Cardiac ventricle fibroblast (primary cell): ENCODE results near the gene S100A14. TPM values are rescaled to one million over a fixed set of nuclear protein-coding genes. Genes with fewer than 3 reads are reported as not detected.

Experiments used
- total RNA-seq: library from RNA; depleted of rRNA; stranded (reverse); fragments of >200 nt; gene quantifications from 2 replicates; pipeline ENCODE4 v1.2.3, GENCODE V29; 2015

The S100A14 gene
- not detected in 2 replicates for total RNA-seq

GRCh38 chr1:153616144-153616916, at the start of gene S100A14:
TSS of gene S100A14 (minus strand) at chr1:153616325. CDS start at chr1:153615858, 467 bp downstream.

GRCh38 chr1:153658400-153659174, 42.5 kb upstream of the S100A14 start, which contains the start of gene SNAPIN:
TSS of gene SNAPIN (plus strand) at chr1:153658703. CDS start at chr1:153658744, 41 bp downstream.

DNA sequence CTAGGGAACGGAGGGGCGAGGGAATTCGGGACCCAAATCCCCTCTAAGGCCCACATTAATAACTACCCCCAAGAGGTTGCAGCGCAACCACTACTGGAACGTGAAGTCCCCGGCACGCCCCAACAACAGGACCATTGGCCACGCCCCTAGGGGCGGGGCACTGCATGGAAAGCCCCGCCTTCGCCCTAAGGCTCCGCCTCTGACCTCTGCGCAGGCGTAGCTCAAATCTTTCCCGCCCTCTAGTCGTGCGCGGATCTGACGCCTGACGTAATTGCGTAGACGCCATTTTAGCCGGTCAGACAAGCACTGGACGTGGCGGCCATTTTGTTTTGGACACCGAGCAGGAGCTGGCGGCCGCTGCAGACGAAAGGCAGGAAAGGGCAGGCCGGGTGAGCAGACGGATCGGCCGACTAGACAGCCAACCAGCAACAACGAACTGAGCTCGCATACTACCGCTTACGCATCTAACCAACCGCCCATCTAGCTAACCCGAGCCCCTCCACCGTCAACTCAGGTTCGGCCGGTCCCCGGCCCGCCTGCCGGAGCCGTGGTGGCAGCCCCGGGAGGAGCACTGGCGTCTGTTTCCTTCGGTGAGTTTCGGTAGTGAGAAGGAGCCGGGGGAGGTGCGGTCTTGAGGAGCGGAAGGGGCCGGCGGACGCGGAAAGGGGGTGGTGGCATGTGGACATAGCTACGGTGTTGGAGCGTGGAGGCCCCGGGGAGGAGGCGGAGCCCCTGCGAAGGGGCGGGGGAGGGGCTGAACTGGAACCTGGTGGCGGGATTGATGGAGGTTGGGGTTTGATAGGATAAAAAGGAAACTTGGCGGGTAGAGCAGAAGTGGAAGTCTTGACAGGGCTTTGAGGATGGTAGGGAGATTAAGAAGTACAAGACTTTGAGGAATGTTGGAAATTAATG, 17.9 kb upstream of the S100A14 start, which contains the start of gene CHTOP:
Gene CHTOP, plus strand, starts transcription at position 313 of the 912 bp plus-strand sequence. CDS start 2,523 bp downstream, outside the sequence.

DNA sequence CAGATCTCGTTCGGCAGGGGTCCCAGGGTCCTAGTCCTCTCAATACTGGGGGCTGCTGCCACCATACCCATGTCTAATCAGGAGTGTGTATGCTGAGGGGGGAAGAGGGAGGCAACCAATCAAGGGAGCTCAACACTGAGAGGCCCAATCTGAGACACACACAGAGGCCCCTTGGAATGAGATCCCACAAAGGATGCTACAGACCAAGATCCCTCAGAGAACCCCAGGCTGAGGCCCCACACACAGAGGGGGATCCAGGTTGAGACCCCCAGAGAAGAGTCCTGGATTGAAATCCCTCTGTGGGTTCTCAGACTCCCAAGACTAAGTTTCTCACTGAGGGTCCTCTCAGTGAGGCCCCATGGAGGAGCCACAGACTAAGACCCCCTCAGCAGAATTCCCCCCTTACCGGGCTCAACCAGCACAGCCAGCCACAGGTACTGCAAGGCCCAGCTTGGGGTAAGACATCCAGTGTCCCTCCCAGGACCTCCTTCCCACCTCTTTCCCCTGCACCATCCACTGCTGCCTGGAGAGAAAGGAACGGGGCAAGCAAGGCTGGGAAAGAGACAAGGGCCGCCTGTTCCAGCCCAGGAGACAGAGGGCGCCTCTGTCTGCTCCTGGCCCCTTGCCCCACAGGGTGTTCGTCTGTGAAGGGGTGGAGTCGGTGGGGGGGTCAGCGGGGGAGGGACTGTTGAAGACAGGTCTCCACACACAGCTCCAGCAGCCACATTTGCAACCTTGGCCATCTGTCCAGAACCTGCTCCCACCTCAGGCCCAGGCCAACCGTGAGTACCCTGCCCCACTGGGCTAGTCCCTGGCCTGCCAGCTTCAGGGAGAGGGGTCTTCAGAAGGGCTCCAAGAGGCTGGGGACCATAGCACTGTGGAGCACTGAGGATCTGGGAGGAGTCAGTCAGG, 11.8 kb upstream of the S100A14 start, which contains the start of gene S100A1:
Gene S100A1, plus strand, starts transcription at position 720 of the 912 bp plus-strand sequence. CDS start 2,088 bp downstream, outside the sequence.

GRCh38 chr1:153626904-153627714, 11.0 kb upstream of the S100A14 start, which contains the start of gene S100A13:
TSS of gene S100A13 (minus strand) at chr1:153627505. CDS start at chr1:153626472, 1,033 bp downstream.

DNA sequence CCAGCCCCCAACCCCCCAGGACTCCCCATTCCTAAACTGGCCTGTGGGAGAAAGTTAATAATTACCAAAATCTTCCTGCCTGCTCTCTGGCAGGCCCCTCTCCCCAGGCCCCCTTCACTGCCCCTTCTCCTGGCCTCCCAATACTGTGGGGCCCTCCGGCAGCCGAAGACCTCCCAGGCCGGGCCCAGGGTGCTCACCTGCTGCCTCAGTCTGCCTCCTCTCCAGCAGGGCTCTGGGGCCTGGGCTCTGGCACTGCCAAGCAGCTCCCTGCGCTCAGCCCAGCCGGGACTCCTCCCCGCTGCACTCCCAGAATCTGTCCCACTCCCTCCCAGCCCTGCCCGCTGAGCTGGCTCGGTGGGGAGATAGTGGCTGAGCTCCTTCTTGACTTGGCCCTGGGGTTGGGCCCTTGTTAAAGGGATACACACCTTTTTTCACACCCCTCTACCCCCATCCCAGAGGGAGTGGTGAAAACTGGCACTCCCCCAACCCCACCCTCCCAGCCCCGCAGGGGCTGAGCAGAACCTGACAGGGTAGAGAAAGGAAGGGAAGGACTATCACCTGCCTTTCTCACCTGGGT, 3.3 kb downstream of the S100A14 start, which contains the start of gene S100A16:
Gene S100A16, minus strand, starts transcription at position 383 of the 577 bp plus-strand sequence. CDS start 4,986 bp downstream, outside the sequence.

DNA sequence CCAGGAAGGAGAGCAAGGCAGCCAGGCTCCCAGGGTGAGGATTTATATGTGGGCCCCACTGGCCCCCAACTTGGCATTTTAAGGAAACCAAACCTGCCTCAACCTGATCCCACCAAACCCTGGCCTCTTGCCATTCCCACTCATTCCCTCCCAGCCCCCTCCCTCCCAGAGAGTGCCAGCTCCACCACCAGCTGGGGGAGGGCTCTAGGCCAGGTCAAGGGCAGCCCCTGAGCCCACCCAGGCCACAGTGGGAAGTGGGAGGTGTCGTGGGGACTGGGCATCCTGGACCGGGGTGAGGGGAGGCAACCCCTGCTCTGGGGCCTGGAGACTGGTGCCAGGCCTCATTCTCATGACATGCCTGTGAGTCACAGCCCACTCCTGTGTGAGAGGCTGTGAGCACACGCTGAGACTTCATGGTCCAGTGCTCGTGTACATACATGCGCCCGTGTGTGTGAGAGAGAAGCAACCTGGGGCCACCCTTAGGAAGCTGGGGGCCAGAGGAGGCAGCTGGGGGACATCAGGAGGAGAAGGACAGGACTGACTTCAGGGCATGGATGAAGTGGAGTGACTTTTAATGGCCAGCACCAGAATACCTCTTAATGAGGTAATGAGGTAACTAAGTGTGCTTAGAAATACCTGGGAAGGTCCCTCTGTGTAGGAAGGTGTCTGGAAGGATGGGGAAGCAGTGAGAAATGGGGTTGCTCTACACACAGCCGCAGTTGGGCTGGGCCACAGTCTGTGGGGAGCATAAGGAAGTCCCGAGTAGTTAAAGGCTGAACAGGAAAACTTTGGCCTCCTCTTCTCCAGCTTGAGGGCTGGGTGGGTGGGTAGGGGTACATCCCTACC, 50.4 kb downstream of the S100A14 start, which contains the start of gene S100A2:
Gene S100A2, minus strand, starts transcription at position 316 of the 846 bp plus-strand sequence. CDS start 1,967 bp downstream, outside the sequence.

Other genes with a start within 250 kb of the S100A14 start
- gene S100A12, start 240.7 kb downstream of the S100A14 start, total RNA-seq = not detected in 2 replicates
- not detected in 2 replicates for gene S100A8, start 225.3 kb downstream of the S100A14 start, total RNA-seq
- gene S100A7A, start 199.8 kb downstream of the S100A14 start, total RNA-seq = not detected in 2 replicates
- not detected in 2 replicates for gene S100A7, start 155.7 kb downstream of the S100A14 start, total RNA-seq
- gene S100A6, start 80.3 kb downstream of the S100A14 start, total RNA-seq = 1,170 and 1,265 TPM in 2 replicates
- not detected in 2 replicates for gene S100A5, start 75.4 kb downstream of the S100A14 start, total RNA-seq
- gene S100A4, start 70.5 kb downstream of the S100A14 start, total RNA-seq = 662 and 686 TPM in 2 replicates
- gene S100A3, start 67.1 kb downstream of the S100A14 start, total RNA-seq = 3.3 and 11.2 TPM in 2 replicates
- 0.24 and 1.9 TPM in 2 replicates for gene S100A2, start 50.5 kb downstream of the S100A14 start, total RNA-seq
- gene S100A16, start 3.2 kb downstream of the S100A14 start, total RNA-seq = 134 and 164 TPM in 2 replicates
- gene S100A13, start 11.2 kb upstream of the S100A14 start, total RNA-seq = 202 and 218 TPM in 2 replicates
- 0.29 TPM in 1 of 2 replicates, not detected in the other for gene S100A1, start 12.1 kb upstream of the S100A14 start, total RNA-seq
- 24.5 and 27.5 TPM in 2 replicates for gene CHTOP, start 17.7 kb upstream of the S100A14 start, total RNA-seq
- gene SNAPIN, start 42.4 kb upstream of the S100A14 start, total RNA-seq = 42.1 and 48.0 TPM in 2 replicates
- 85.3 and 95.6 TPM in 2 replicates for gene ILF2, start 54.7 kb upstream of the S100A14 start, total RNA-seq
- 17.4 and 19.6 TPM in 2 replicates for gene NPR1, start 62.4 kb upstream of the S100A14 start, total RNA-seq
- gene INTS3, start 111.7 kb upstream of the S100A14 start, total RNA-seq = 28.0 and 28.3 TPM in 2 replicates
- 46.1 and 48.2 TPM in 2 replicates for gene SLC27A3, start 159.1 kb upstream of the S100A14 start, total RNA-seq